Kidney (tissue), 14 donors: ENCODE measurements around the gene SUGCT. TPM values are rescaled to one million over a fixed set of nuclear protein-coding genes. Genes with fewer than 3 reads are reported as not detected.

Source experiments
- DNase-seq, 5 donors: peaks; one replicate each; pipeline ENCODE4 v3.0.0-alpha.2; 2013 to 2020
- FAIRE-seq: peaks from 2 replicates; lab custom pipeline; 2012; peaks lifted over from hg19 to GRCh38; lab: Jason Lieb, UNC
- H3K27ac ChIP-seq, 2 donors: one replicate each; pipeline ENCODE4 v1.7.0; 2013; ENCODE audit warnings: low read depth in 2 of 2, low read length in 2 of 2, inconsistent platforms in 1 of 2
- H3K27me3 ChIP-seq: one replicate; pipeline ENCODE4 v1.7.1; 2013; ENCODE audit warnings: low read length, inconsistent platforms; ENCODE audit not compliant: control insufficient read depth, insufficient read depth
- H3K36me3 ChIP-seq, 3 donors: one replicate each; pipeline versions ENCODE4 v1.7.0 to v1.7.1; 2013; ENCODE audit warnings: low read length in 3 of 3, control low read depth in 1 of 3, inconsistent platforms in 1 of 3; ENCODE audit not compliant: insufficient read depth in 3 of 3, control insufficient read depth in 2 of 3
- H3K4me1 ChIP-seq, 3 donors: one replicate each; pipeline versions ENCODE4 v1.7.0 to v1.7.1; 2013; ENCODE audit warnings: low read length in 3 of 3, inconsistent platforms in 1 of 3, low read depth in 1 of 3; ENCODE audit not compliant: control insufficient read depth in 2 of 3, insufficient read depth in 2 of 3
- H3K4me3 ChIP-seq, 3 donors: one replicate each; pipeline versions ENCODE4 v1.7.0 to v1.8.1; 2013; ENCODE audit warnings: low read length in 3 of 3, control low read depth in 1 of 3, inconsistent platforms in 1 of 3
- H3K9ac ChIP-seq, 3 donors: one replicate each; pipeline versions ENCODE4 v1.7.0 to v1.7.1; 2013; ENCODE audit warnings: low read length in 3 of 3, control low read depth in 1 of 3, inconsistent platforms in 1 of 3
- H3K9me3 ChIP-seq, 3 donors: one replicate each; pipeline versions ENCODE4 v1.7.0 to v1.7.1; 2013; ENCODE audit warnings: low read length in 3 of 3, control low read depth in 1 of 3, inconsistent platforms in 1 of 3; ENCODE audit not compliant: control insufficient read depth in 2 of 3, insufficient read depth in 1 of 3
- CTCF ChIP-seq: IDR thresholded peaks from 3 replicates; pipeline ENCODE4 v1.5.1; 2012; ENCODE audit warnings: mild to moderate bottlenecking, moderate library complexity, borderline replicate concordance; ENCODE audit not compliant: insufficient read depth; ENCODE audit errors: extremely low read depth
- intact Hi-C: fragments of 100-400 bp; cut with DNase I; formaldehyde crosslinking; loops from one replicate; pipeline ENCODE4 v1.11.1; 2022
- polyA plus RNA-seq: library from polyadenylated mRNA; stranded (reverse); fragments of 350-450 nt; fragmentation: Illumina TruSeq; extraction: RNeasy Lipid Tissue Mini Kit (QIAGEN cat#74804); gene quantifications from one replicate; pipeline ENCODE4 v1.2.3, GENCODE V29; 2014; ENCODE audit warnings: low read depth, low replicate concordance; ENCODE audit not compliant: insufficient read depth
- total RNA-seq: library from RNA; stranded (reverse); fragmentation: NEBNext Ultra II Directional; extraction: Animal tissue kit (Norgen Biotek cat#: 25700); gene quantifications from one replicate; pipeline ENCODE4 v1.2.1, GENCODE V29; 2021
- donor health status: control.
- donor health status: control.
- donor health status: control.
- donor health status: control.
- donor health status: control.
- donor health status: DM: yes; HTN: yes; CAD: no.
- donor health status: Normal renal cell carcinoma (clear cell type).

The SUGCT gene
- total and polyA plus RNA-seq, 2 donors from 2014 or later, result 7.6 to 45.1 TPM

DNA sequence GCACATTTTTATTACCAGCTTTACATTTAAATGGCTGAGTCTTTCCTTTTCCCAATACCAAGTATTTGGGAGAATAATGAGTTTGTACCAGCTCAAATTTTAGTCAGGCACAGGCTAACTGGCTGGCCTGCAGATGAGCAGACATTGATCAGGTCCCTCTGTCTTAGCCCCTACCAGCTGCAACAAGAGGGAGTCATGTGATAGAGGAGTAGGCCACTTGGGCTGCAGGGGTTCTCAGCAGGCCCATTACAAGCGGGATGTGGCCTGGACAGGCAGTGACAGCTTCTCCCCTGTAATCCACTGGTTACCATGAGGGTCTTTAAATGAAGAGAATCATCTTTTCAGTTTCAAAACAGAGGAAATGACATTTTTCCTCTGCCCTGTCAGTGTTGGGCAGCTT, 283.6 kb downstream of the SUGCT start:
- FAIRE-seq (no peak), DNase-seq (no peak)
- no peak overlapping the region for H3K4me3 ChIP-seq
- intact Hi-C loops, result no loop called here
- H3K4me1 ChIP-seq, result no peaks in the 10 kb centered on the region
- no peaks in the 10 kb centered on the region for H3K27me3 ChIP-seq
- TF ChIP-seq CTCF, result no peak
- no peaks in the 10 kb centered on the region for H3K36me3 ChIP-seq
- no peaks in the 10 kb centered on the region for H3K9me3 ChIP-seq
- no peak overlapping the region for H3K9ac ChIP-seq
- no peak overlapping the region for H3K27ac ChIP-seq

GRCh38 chr7:40418983-40419382, 284.2 kb downstream of the SUGCT start:
- Histone ChIP-seq H3K4me1 (no peaks in the 10 kb centered on the region), H3K9ac (no peak overlapping the region), H3K36me3 (no peaks in the 10 kb centered on the region), H3K27me3 (no peaks in the 10 kb centered on the region), H3K4me3 (no peak overlapping the region), H3K9me3 (no peaks in the 10 kb centered on the region), H3K27ac (no peak overlapping the region)
- DNase-seq, result no peak
- TF ChIP-seq CTCF, result no peak
- intact Hi-C loops, result no loop called here
- no peak for FAIRE-seq

DNA sequence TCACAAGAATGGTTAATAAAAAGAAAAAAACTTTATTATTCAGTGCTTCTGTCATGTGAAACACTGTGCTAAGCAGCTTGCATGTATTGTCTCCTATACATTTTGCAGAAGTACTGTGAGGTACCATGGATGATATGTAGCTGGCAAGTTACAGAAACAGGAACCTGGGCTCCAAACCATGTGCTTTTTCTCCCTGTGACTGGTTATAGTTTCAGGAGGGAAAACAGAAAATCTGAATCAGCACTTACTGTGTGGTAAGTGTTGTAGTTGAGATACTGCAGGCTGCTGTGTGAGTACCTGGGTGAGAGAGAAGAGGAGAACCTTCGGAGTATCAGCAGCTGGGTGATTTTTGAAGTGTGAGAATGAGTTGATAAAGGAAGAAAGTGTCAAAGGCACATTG, 285.0 kb downstream of the SUGCT start:
- Histone ChIP-seq H3K27ac (no peak overlapping the region), H3K9ac (no peak overlapping the region), H3K4me1 (no peaks in the 10 kb centered on the region), H3K27me3 (no peaks in the 10 kb centered on the region), H3K4me3 (no peak overlapping the region), H3K9me3 (no peaks in the 10 kb centered on the region), H3K36me3 (no peaks in the 10 kb centered on the region)
- no peak for DNase-seq
- no peak for FAIRE-seq
- no peak for TF ChIP-seq CTCF
- intact Hi-C loops, result no loop called here

- Histone ChIP-seq H3K27me3 (no peaks in the 10 kb centered on the region), H3K4me3 (no peak overlapping the region), H3K36me3 (no peaks in the 10 kb centered on the region), H3K9me3 (no peaks in the 10 kb centered on the region), H3K27ac (no peak overlapping the region), H3K4me1 (no peaks in the 10 kb centered on the region), H3K9ac (no peak overlapping the region)
- DNase-seq (no peak), FAIRE-seq (no peak)
- intact Hi-C loops, result no loop called here
- TF ChIP-seq CTCF, result no peak
Observed at GRCh38 chr7:40421433-40421832, 286.6 kb downstream of the SUGCT start.
